ENCODE results near the gene VTA1. TPM values are rescaled to one million over a fixed set of nuclear protein-coding genes. Genes with fewer than 3 reads are reported as not detected.
"Not testable (repeated sequence)": the region's sequence is repeated elsewhere in the genome, so short reads cannot be mapped to it uniquely, and the experiment has no call there.

Gene VTA1
- total RNA-seq = 42.0 TPM
- polyA plus RNA-seq (ENCODE audit: insufficient read depth in 1 of 8, insufficient read length in 8 of 8, low replicate concordance in 1 of 8) = 10 to 100 TPM; 44.8 to 59.0 (median 55.9) TPM
- long read RNA-seq, donor 1, full-length matches to known transcripts = 8 of 8 reads
- long read RNA-seq, donor 1, partial matches to known transcripts = 0 of 8 reads
- long read RNA-seq, donor 1, other reads (novel, unspliced or antisense) = 0 of 8 reads
- long read RNA-seq, donor 2, full-length matches to known transcripts = 3 of 3 reads
- long read RNA-seq, donor 2, partial matches to known transcripts = 0 of 3 reads
- long read RNA-seq, donor 2, other reads (novel, unspliced or antisense) = 0 of 3 reads
- long read RNA-seq, donor 3, full-length matches to known transcripts = 17 of 22 reads
- long read RNA-seq, donor 3, partial matches to known transcripts = 5 of 22 reads
- long read RNA-seq, donor 3, other reads (novel, unspliced or antisense) = 0 of 22 reads
- long read RNA-seq, donor 4, full-length matches to known transcripts = 9 of 15 reads
- long read RNA-seq, donor 4, partial matches to known transcripts = 6 of 15 reads
- long read RNA-seq, donor 4, other reads (novel, unspliced or antisense) = 0 of 15 reads
- long read RNA-seq, donor 5, full-length matches to known transcripts = 42 of 88 reads
- long read RNA-seq, donor 5, partial matches to known transcripts = 46 of 88 reads
- long read RNA-seq, donor 5, other reads (novel, unspliced or antisense) = 0 of 88 reads
- long read RNA-seq, donor 6, full-length matches to known transcripts = 37 of 47 reads
- long read RNA-seq, donor 6, partial matches to known transcripts = 10 of 47 reads
- long read RNA-seq, donor 6, other reads (novel, unspliced or antisense) = 0 of 47 reads
- long read RNA-seq, donor 7, full-length matches to known transcripts = 23 of 30 reads
- long read RNA-seq, donor 7, partial matches to known transcripts = 7 of 30 reads
- long read RNA-seq, donor 7, other reads (novel, unspliced or antisense) = 0 of 30 reads
- long read RNA-seq, donor 8, full-length matches to known transcripts = 20 of 20 reads
- long read RNA-seq, donor 8, partial matches to known transcripts = 0 of 20 reads
- long read RNA-seq, donor 8, other reads (novel, unspliced or antisense) = 0 of 20 reads
- long read RNA-seq, donor 9, full-length matches to known transcripts = 13 of 22 reads
- long read RNA-seq, donor 9, partial matches to known transcripts = 9 of 22 reads
- long read RNA-seq, donor 9, other reads (novel, unspliced or antisense) = 0 of 22 reads
- long read RNA-seq, donor 10, full-length matches to known transcripts = 20 of 46 reads
- long read RNA-seq, donor 10, partial matches to known transcripts = 26 of 46 reads
- long read RNA-seq, donor 10, other reads (novel, unspliced or antisense) = 0 of 46 reads
- long read RNA-seq, donor 11, full-length matches to known transcripts = 15 of 24 reads
- long read RNA-seq, donor 11, partial matches to known transcripts = 9 of 24 reads
- long read RNA-seq, donor 11, other reads (novel, unspliced or antisense) = 0 of 24 reads

DNA sequence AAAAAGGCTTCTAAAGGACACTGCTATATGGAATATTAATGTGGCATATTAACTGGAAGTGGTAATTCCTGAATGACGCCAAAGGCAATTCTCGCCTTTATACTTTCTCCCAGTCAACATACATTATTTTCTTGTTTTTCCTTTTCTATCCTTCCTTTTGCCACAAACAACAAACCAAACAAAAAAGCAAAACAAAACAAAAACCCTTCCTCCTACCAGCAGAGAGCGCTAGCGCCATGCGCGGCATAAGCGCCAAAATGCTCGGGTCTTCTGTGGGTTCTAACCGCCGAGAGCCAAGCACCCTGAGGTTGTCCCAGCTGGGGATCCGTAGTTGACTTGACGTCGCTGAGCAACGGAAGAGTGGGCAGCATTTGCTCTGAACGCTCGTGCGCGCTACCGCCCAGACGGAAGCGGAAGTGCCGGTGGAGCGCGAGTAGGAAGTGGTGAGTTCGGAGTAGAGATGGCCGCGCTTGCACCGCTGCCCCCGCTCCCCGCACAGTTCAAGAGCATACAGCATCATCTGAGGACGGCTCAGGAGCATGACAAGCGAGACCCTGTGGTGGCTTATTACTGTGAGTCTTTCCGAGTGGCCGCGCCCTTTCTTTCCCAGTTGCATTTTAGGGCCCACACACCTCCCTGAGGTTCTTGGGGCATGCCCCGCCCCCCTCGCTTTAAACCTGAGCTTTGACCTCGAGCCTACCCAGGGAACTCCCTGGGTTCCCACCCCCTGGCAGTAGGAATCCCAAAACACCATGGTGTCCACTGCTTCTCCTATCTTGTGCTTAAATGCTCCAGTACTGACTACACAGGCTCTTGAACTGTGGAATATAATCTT is at the start of gene VTA1, which contains the start of gene NMBR:
VTA1 (plus strand) TSS at position 436 of the 835 bp plus-strand sequence; CDS start at position 461, 25 bp downstream.
NMBR (minus strand) TSS at position 295 of the 835 bp plus-strand sequence. CDS start 58,464 bp downstream, outside the sequence.
- Histone ChIP-seq H3K36me3 (ENCODE audit: control insufficient read depth, insufficient read depth, low read length) (peaks cover 3% of the 10 kb centered on the region), H3K4me1 (ENCODE audit: control insufficient read depth, insufficient read depth, low read length) (peaks cover 2% of the 10 kb centered on the region), H3K4me3 (ENCODE audit: low read length) (peak within 1 kb of the TSS; percentile 75), H3K27me3 (ENCODE audit: control insufficient read depth, insufficient read depth, low read length) (no peaks in the 10 kb centered on the region), H3K9me3 (replicated peaks; ENCODE audit: control insufficient read depth, low read depth, low read length) (no peaks in the 10 kb centered on the region), H3K27ac (ENCODE audit: low read length) (peak within 1 kb of the TSS; percentile 63)
- 0% methylated on average over 34 of the region's 38 CpGs for WGBS (ENCODE audit: insufficient coverage)
- DNase-seq = peak; percentile 100

DNA sequence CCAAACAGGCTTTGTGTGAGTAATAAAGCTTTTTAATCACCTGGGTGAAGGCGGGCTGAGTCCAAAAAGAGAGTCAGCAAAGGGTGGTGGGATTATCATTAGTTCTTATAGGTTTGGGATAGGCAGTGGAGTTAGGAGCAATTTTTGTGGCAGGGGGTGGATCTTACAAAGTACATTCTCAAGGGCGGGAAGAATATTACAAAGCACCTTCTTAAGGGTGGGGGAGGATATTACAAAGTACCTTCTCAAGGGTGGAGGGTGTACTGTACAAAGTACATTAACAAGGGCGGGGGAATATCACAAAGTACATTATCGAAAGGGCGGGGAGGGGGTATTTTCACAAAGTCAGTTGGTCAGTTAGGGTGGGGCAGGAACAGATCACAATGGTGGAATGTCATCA is 42.2 kb upstream of the VTA1 start:
- DNase-seq; H3K4me1 ChIP-seq (ENCODE audit: control insufficient read depth, insufficient read depth, low read length); H3K9me3 ChIP-seq (replicated peaks; ENCODE audit: control insufficient read depth, low read depth, low read length); H3K4me3 ChIP-seq (ENCODE audit: low read length); H3K27me3 ChIP-seq (ENCODE audit: control insufficient read depth, insufficient read depth, low read length); H3K36me3 ChIP-seq (ENCODE audit: control insufficient read depth, insufficient read depth, low read length); H3K27ac ChIP-seq (ENCODE audit: low read length): not testable (repeated sequence)
- 90% methylated on average over 3 of the region's 5 CpGs for WGBS (ENCODE audit: insufficient coverage)

- H3K27me3 ChIP-seq (ENCODE audit: control insufficient read depth, insufficient read depth, low read length); H3K4me1 ChIP-seq (ENCODE audit: control insufficient read depth, insufficient read depth, low read length); H3K4me3 ChIP-seq (ENCODE audit: low read length); DNase-seq; H3K9me3 ChIP-seq (replicated peaks; ENCODE audit: control insufficient read depth, low read depth, low read length); H3K27ac ChIP-seq (ENCODE audit: low read length); H3K36me3 ChIP-seq (ENCODE audit: control insufficient read depth, insufficient read depth, low read length): not testable (repeated sequence)
- WGBS (ENCODE audit: insufficient coverage) = 94% methylated on average over 4 of the region's 9 CpGs
Observed at GRCh38 chr6:142110820-142111219, 36.2 kb upstream of the VTA1 start.

DNA sequence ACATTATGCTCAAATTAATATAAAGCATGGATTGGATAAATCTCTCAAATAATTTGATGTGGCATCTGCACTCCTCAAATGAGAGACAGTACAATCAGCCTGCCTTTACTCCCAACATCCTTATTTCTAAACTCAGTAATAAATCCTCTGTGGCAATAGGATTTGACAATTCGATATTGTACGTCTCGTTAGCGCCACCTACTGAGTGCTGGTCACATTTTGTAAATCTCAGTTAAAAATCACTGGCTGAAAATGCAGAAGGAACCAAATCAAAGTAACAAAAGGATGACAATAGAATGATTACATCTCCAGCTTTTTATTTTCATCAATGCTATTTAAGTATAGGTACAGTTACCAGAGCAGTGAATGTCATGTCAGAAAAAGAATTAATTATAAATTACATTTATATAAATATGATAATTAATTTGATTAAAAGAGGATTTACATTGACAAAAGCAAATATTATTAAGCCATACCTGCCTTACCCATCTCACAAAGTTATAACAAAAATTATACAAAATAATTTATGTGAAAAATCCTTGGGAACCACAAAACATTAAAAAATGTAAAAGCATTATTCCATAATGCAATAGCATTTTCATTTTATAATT is 34.5 kb upstream of the VTA1 start:
- no CpG with 5 or more reads among the region's 4 CpGs for WGBS (ENCODE audit: insufficient coverage)

DNA sequence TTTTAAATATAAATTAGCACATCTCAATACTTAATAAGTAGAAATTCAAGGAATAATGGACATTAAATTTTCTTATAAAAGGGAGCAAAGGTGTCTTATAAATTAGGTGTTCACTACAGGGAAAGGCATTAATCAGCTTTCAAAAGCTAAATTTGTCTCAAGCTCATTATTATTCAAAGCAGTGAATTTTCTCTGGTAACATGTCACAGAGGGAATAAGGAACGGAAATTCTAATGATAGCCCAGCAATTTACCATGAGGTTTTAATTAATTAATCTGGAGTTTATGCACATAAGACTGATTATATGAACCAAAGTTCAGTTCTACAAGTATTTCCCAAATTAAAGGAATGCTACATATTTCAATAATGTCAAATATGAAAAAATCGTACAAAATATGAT is 29.7 kb upstream of the VTA1 start:
- Histone ChIP-seq H3K27me3 (ENCODE audit: control insufficient read depth, insufficient read depth, low read length) (no peaks in the 10 kb centered on the region), H3K36me3 (ENCODE audit: control insufficient read depth, insufficient read depth, low read length) (no peaks in the 10 kb centered on the region), H3K4me3 (ENCODE audit: low read length) (no peak overlapping the region), H3K9me3 (replicated peaks; ENCODE audit: control insufficient read depth, low read depth, low read length) (no peaks in the 10 kb centered on the region), H3K27ac (ENCODE audit: low read length) (no peak overlapping the region), H3K4me1 (ENCODE audit: control insufficient read depth, insufficient read depth, low read length) (no peaks in the 10 kb centered on the region)
- DNase-seq = no peak
- WGBS (ENCODE audit: insufficient coverage) = no CpG with 5 or more reads among the region's 2 CpGs

More for the DNA sequence above, 34.5 kb upstream of the VTA1 start:
- H3K9me3 ChIP-seq (replicated peaks; ENCODE audit: control insufficient read depth, low read depth, low read length) = no peaks in the 10 kb centered on the region
- no peaks in the 10 kb centered on the region for H3K27me3 ChIP-seq (ENCODE audit: control insufficient read depth, insufficient read depth, low read length)
- DNase-seq = peak; percentile 77
- no peaks in the 10 kb centered on the region for H3K36me3 ChIP-seq (ENCODE audit: control insufficient read depth, insufficient read depth, low read length)
- no peak overlapping the region for H3K27ac ChIP-seq (ENCODE audit: low read length)
- H3K4me3 ChIP-seq (ENCODE audit: low read length) = no peak overlapping the region
- no peaks in the 10 kb centered on the region for H3K4me1 ChIP-seq (ENCODE audit: control insufficient read depth, insufficient read depth, low read length)

DNA sequence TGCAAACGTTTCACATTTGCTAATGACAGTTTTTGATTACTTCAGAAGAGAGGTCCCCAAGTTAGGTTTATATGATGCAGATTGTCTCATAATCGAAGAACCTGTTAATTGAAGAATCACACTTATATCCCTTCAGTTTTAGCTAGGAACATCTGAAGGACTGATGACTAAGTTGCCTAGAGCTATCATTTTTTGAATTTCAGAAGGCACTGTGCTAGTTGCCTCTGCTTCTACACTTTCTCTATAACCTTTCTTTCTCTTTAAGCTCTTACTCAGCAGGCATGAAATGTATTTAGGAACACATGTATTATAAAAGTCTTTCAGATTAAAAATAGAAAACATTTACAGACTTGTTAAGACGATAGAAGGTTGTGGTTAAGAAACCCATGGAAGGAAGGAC is 28.7 kb upstream of the VTA1 start:
- H3K27me3 ChIP-seq (ENCODE audit: control insufficient read depth, insufficient read depth, low read length) = no peaks in the 10 kb centered on the region
- H3K9me3 ChIP-seq (replicated peaks; ENCODE audit: control insufficient read depth, low read depth, low read length) = no peaks in the 10 kb centered on the region
- no peaks in the 10 kb centered on the region for H3K4me1 ChIP-seq (ENCODE audit: control insufficient read depth, insufficient read depth, low read length)
- no peak overlapping the region for H3K27ac ChIP-seq (ENCODE audit: low read length)
- no peak overlapping the region for H3K4me3 ChIP-seq (ENCODE audit: low read length)
- H3K36me3 ChIP-seq (ENCODE audit: control insufficient read depth, insufficient read depth, low read length) = no peaks in the 10 kb centered on the region
- DNase-seq = no peak
- WGBS (ENCODE audit: insufficient coverage) = no CpG with 5 or more reads among the region's 3 CpGs

- no peak for DNase-seq
- no peaks in the 10 kb centered on the region for H3K27me3 ChIP-seq (ENCODE audit: control insufficient read depth, insufficient read depth, low read length)
- H3K4me1 ChIP-seq (ENCODE audit: control insufficient read depth, insufficient read depth, low read length) = no peaks in the 10 kb centered on the region
- H3K4me3 ChIP-seq (ENCODE audit: low read length) = no peak overlapping the region
- H3K27ac ChIP-seq (ENCODE audit: low read length) = no peak overlapping the region
- H3K9me3 ChIP-seq (replicated peaks; ENCODE audit: control insufficient read depth, low read depth, low read length) = no peaks in the 10 kb centered on the region
- 80% methylated on average over 1 of the region's 2 CpGs for WGBS (ENCODE audit: insufficient coverage)
- no peaks in the 10 kb centered on the region for H3K36me3 ChIP-seq (ENCODE audit: control insufficient read depth, insufficient read depth, low read length)
Observed at GRCh38 chr6:142118925-142119324, 28.1 kb upstream of the VTA1 start.

GRCh38 chr6:142121342-142121741 is 25.7 kb upstream of the VTA1 start:
- H3K4me1 ChIP-seq (ENCODE audit: control insufficient read depth, insufficient read depth, low read length) = no peaks in the 10 kb centered on the region
- no peaks in the 10 kb centered on the region for H3K36me3 ChIP-seq (ENCODE audit: control insufficient read depth, insufficient read depth, low read length)
- no peak overlapping the region for H3K27ac ChIP-seq (ENCODE audit: low read length)
- no peaks in the 10 kb centered on the region for H3K27me3 ChIP-seq (ENCODE audit: control insufficient read depth, insufficient read depth, low read length)
- H3K9me3 ChIP-seq (replicated peaks; ENCODE audit: control insufficient read depth, low read depth, low read length) = no peaks in the 10 kb centered on the region
- H3K4me3 ChIP-seq (ENCODE audit: low read length) = no peak overlapping the region
- DNase-seq = no peak
- no CpG with 5 or more reads among the region's 3 CpGs for WGBS (ENCODE audit: insufficient coverage)

All from muscle of leg (tissue), 16 donors.